ENCODE measurements around the gene PAPOLB. TPM values are rescaled to one million over a fixed set of nuclear protein-coding genes. Genes with fewer than 3 reads are reported as not detected.

Gene PAPOLB
- total RNA-seq, 4 donors from 2014 or later = 0.10 TPM; not detected in 3

DNA sequence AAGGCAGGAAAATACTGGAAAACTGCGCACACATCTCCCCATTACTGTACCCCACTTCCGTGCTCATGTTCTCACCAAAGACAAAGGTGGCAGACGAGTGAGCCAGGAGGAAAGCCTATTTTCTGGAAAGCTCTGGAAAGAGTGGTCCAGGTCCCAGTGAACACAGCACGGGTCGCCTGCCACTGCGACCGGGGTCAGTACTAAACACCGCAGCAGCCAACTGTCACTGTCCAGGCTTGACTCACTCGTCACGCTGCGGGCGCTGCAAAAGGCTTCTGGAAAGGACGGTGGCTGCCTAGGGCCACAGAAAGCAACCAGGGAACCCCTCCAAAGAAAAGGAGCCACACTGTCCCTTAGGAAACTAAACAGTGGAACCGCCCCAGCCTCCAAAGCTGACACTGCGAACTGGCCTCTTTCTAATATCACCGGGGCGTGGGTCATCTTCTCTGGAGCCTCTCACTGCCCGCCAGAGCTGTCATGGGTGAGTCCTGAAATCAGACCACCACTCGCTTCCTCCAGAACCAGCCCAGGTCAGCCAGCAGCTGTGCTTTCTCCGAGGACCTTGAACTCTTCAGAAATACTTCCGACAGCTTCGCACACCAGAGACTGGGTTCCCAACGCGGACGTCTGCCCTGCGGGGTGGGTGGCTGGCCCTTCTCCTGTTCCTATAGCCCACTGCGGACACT, 17.7 kb upstream of the PAPOLB start:
- H3K4me3 ChIP-seq = peak overlapping the region; percentile 17 to 44 (median 26)
- peak overlapping the region; percentile 15 to 50 (median 44) for H3K27ac ChIP-seq
- ATAC-seq (peak; percentile 21 to 40), DNase-seq (peak in 1 of 2 donors; percentile 38)
- intact Hi-C loops (cut with DNase I; ENCODE audit: low total_unique reads) (loop anchor here (5.0 kb wide), 1 partner anchor 237 kb away; no protein-coding TSS in a partner anchor), in situ Hi-C loops (cut with MboI; ENCODE audit: low sequenced_read_pairs in 4 of 4) (loop anchor here in 1 of 4 donors (10.0 kb wide), 1 partner anchor 85 kb away; no protein-coding TSS in a partner anchor)
- TF ChIP-seq, protein P1, sequence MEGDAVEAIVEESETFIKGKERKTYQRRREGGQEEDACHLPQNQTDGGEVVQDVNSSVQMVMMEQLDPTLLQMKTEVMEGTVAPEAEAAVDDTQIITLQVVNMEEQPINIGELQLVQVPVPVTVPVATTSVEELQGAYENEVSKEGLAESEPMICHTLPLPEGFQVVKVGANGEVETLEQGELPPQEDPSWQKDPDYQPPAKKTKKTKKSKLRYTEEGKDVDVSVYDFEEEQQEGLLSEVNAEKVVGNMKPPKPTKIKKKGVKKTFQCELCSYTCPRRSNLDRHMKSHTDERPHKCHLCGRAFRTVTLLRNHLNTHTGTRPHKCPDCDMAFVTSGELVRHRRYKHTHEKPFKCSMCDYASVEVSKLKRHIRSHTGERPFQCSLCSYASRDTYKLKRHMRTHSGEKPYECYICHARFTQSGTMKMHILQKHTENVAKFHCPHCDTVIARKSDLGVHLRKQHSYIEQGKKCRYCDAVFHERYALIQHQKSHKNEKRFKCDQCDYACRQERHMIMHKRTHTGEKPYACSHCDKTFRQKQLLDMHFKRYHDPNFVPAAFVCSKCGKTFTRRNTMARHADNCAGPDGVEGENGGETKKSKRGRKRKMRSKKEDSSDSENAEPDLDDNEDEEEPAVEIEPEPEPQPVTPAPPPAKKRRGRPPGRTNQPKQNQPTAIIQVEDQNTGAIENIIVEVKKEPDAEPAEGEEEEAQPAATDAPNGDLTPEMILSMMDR (IDR thresholded peaks at IDR 0.05 in 4 of 5, conservative IDR thresholded peaks at IDR 0.05 in 1 of 5) = no peak
- no peak for TF ChIP-seq POLR2A (IDR thresholded peaks at IDR 0.05)
- peaks cover 0 to 4% of the 10 kb centered on the region in 2 donors for H3K4me1 ChIP-seq
- H3K36me3 ChIP-seq = peaks cover 0 to 4% of the 10 kb centered on the region in 2 donors
- no peaks in the 10 kb centered on the region for H3K9me3 ChIP-seq
- H3K27me3 ChIP-seq = peaks cover 0 to 10% (median 4%) of the 10 kb centered on the region in 3 donors

DNA sequence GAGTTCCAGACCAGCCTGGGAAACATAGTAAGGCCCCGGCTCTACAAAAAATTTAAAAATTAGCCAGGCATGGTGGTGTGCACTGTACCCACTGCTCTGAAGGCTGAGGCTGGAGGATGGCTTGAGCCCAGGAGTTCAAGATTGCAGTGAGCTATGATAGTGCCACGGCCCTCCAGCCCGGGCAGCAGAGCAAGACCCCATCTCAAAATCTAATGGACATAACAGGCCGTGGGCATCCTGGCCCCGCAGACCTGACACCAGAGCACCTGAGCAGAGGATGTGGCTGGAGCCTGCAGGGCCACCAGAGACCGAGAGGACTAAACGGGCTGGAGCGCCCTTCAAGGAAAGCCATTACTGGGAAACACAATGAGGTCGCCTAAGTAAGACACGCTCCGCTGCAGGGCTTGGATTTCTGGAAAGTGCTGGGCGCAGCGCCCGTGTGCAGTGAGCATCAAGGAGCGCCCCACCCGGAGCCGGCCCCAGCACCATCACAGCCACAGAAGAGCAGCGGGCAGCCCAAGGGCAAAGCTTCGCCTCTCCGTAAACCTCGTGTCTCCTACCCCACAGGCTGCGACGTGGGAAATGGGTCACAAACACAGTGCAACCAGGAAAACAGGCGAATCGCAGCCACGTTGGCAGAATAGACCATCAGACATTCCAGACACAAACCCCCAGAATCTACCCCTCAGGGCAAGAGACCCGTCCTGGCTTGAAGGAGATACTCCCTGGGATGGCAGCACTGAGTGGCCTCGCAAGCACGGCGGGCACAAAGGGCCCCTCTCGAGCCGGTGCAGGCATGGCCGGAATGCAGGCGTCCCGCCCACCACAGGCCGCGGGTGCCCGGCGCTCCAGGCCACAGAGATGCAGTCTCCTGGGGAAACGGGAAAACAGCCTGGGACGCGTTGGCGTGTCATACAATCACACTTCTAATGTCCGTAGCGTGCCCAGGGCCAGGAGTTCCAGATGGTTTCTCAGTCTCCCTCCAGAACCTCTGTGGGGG, 16.8 kb upstream of the PAPOLB start:
- H3K27me3 ChIP-seq = peaks cover 0 to 4% (median 0%) of the 10 kb centered on the region in 3 donors
- H3K36me3 ChIP-seq = peaks cover 0 to 4% of the 10 kb centered on the region in 2 donors
- TF ChIP-seq, protein P1 (IDR thresholded peaks at IDR 0.05 in 4 of 5, conservative IDR thresholded peaks at IDR 0.05 in 1 of 5) = no peak
- TF ChIP-seq POLR2A (IDR thresholded peaks at IDR 0.05) = no peak
- in situ Hi-C loops (cut with MboI; ENCODE audit: low sequenced_read_pairs in 4 of 4) (no loop called here), intact Hi-C loops (cut with DNase I; ENCODE audit: low total_unique reads) (no loop called here)
- DNase-seq (no peak), ATAC-seq (no peak)
- peak overlapping the region; percentile 17 to 44 (median 26) for H3K4me3 ChIP-seq
- peak overlapping the region in 2 of 4 donors; percentile 4 to 50 for H3K27ac ChIP-seq
- H3K9me3 ChIP-seq = no peaks in the 10 kb centered on the region
- peaks cover 0 to 4% of the 10 kb centered on the region in 2 donors for H3K4me1 ChIP-seq

DNA sequence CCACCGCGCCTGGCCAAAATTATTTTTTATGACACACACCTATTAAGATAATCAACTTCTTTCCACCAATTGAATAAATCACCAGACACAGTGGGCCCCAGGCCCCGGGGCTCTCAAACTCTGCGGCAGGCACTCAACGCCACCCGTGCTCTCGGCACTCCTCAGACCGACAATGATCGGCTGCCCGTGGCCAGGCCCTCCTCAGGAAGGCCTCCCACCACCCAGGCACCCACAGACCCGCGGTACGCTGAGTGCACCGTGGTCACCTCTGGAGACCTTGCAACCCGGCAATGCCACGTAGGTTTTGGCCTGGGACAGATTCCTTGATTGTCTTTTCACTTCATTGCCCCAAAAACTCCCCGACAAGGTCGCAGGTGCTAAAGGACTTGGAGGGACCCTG, 14.8 kb upstream of the PAPOLB start:
- Histone ChIP-seq H3K4me1 (no peaks in the 10 kb centered on the region), H3K27me3 (no peaks in the 10 kb centered on the region), H3K9me3 (no peaks in the 10 kb centered on the region), H3K36me3 (peaks cover 0 to 4% of the 10 kb centered on the region in 2 donors), H3K27ac (no peak overlapping the region), H3K4me3 (no peak overlapping the region)
- no peak for DNase-seq
- intact Hi-C loops (cut with DNase I; ENCODE audit: low total_unique reads) = no loop called here
- no peak for ATAC-seq
- TF ChIP-seq POLR2A (IDR thresholded peaks at IDR 0.05) = no peak
- TF ChIP-seq, protein P1 (IDR thresholded peaks at IDR 0.05 in 4 of 5, conservative IDR thresholded peaks at IDR 0.05 in 1 of 5) = no peak
- in situ Hi-C loops (cut with MboI; ENCODE audit: low sequenced_read_pairs in 4 of 4) = no loop called here

DNA sequence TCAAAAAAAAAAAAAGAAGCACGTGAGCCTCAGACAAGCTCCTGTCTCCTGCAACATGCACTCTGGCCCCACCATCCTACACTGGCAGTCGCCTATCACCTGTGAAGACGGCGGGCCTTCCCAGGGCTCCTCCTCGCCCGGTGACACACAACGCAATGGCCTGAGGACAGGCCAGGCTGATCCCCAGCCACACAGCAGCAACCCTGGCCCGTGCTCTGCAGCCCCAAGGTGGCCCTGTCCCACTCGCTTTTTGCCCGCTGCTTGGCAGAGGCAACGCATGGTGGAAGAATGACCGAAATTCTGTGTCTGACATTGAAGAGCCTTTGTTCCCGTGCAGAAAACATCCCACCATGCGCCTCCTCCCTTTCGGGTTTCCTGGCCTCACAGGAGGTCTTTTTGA, 13.6 kb upstream of the PAPOLB start:
- TF ChIP-seq, protein P1 (IDR thresholded peaks at IDR 0.05 in 4 of 5, conservative IDR thresholded peaks at IDR 0.05 in 1 of 5) = no peak
- TF ChIP-seq POLR2A (IDR thresholded peaks at IDR 0.05) = no peak
- no peaks in the 10 kb centered on the region for H3K27me3 ChIP-seq
- H3K4me3 ChIP-seq = no peak overlapping the region
- H3K9me3 ChIP-seq = no peaks in the 10 kb centered on the region
- no peak overlapping the region for H3K27ac ChIP-seq
- H3K36me3 ChIP-seq = peaks cover 0 to 4% of the 10 kb centered on the region in 2 donors
- ATAC-seq (no peak), DNase-seq (no peak)
- H3K4me1 ChIP-seq = no peaks in the 10 kb centered on the region
- intact Hi-C loops (cut with DNase I; ENCODE audit: low total_unique reads) (no loop called here), in situ Hi-C loops (cut with MboI; ENCODE audit: low sequenced_read_pairs in 4 of 4) (no loop called here)
